Immature natural killer cell (primary cell): ENCODE data around the gene TRMT112. TPM values are rescaled to one million over a fixed set of nuclear protein-coding genes. Genes with fewer than 3 reads are reported as not detected.

Source experiments
- DNase-seq, 3 donors: peaks; one replicate each; pipeline ENCODE4 v3.0.0; 2022; ENCODE audit warnings: mixed read lengths in 1 of 3
- H3K27ac Mint-ChIP-seq, 6 donors: one replicate each; pipeline ENCODE4 v1.8.0; 2020; ENCODE audit warnings: mixed read lengths in 6 of 6, mild to moderate bottlenecking in 5 of 6, inconsistent platforms in 4 of 6, moderate library complexity in 3 of 6
- H3K27me3 Mint-ChIP-seq, 3 donors: one replicate each; pipeline ENCODE4 v1.8.0; 2020 to 2021; ENCODE audit warnings: low read depth in 3 of 3, mild to moderate bottlenecking in 3 of 3, mixed read lengths in 3 of 3, moderate library complexity in 3 of 3, inconsistent platforms in 1 of 3
- H3K36me3 Mint-ChIP-seq, 3 donors: one replicate each; pipeline ENCODE4 v1.8.0; 2020; ENCODE audit warnings: mixed read lengths in 3 of 3, inconsistent platforms in 2 of 3, mild to moderate bottlenecking in 2 of 3
- H3K4me1 Mint-ChIP-seq, 2 donors: one replicate each; pipeline ENCODE4 v1.8.0; 2020; ENCODE audit warnings: inconsistent platforms in 2 of 2, mild to moderate bottlenecking in 2 of 2, mixed read lengths in 2 of 2, moderate library complexity in 1 of 2
- H3K4me3 Mint-ChIP-seq, 5 donors: one replicate each; pipeline ENCODE4 v1.8.0; 2020; ENCODE audit warnings: mild to moderate bottlenecking in 5 of 5, mixed read lengths in 5 of 5, inconsistent platforms in 3 of 5, moderate library complexity in 3 of 5
- H3K9me3 Mint-ChIP-seq, 6 donors: one replicate each; pipeline ENCODE4 v1.8.0; 2020; ENCODE audit warnings: mild to moderate bottlenecking in 6 of 6, mixed read lengths in 6 of 6, inconsistent platforms in 4 of 6, moderate library complexity in 3 of 6
- polyA plus RNA-seq, 3 donors: library from polyadenylated mRNA; unstranded; fragments of 300-500 nt; fragmentation: Illumina TruSeq; gene quantifications; one replicate each; pipeline ENCODE4 v1.2.3, GENCODE V29; 2021

Gene TRMT112
- polyA plus RNA-seq, 3 donors from 2014 or later: 216 to 464 (median 322) TPM

DNA sequence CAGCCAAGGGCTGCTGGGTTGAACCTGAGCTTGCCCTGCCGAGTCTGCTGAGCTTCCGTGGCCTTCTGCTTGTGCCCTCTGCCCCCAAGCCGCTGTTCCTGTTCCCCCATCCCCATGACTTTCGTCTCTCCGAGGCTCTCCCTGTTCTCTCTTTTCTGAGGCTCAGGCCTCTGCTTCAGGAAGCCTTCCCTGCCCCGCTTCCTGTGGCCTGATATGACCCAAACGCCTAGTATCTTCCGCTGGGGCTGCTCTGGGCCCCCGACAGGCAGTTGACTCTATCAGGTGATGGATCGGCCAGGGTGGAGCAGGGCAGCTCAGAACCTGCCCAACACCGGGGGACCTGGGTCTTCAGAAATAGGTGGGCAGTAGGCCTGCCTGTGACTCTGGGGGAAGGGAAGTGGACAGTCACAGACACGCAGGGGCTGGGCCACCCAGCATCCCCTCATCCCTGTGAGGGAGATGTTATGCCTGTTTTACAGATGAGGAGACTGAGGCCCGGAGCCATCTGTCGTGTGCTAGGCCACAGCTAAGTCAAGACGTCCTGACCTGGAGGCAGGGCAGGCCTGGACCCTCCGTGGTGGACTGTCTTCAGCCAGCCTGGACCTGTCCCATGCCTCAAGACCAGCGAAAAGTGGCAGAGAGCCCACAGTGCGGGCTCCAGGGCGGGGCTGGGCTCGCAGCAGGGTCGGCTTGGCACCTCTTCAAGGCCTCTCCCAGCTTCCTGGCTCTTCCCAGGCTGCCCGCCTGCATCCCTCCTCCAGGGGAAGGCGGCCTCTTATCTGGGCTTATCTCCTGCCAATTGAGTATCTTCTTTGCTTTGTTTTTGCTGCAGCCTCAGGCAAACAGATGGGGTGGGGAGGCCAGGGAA lies 49.1 kb downstream of the TRMT112 start:
- Mint-ChIP-seq H3K4me1 (peaks cover 33 to 35% of the 10 kb centered on the region in 2 donors), H3K36me3 (no peaks in the 10 kb centered on the region), H3K9me3 (no peaks in the 10 kb centered on the region), H3K4me3 (peak overlapping the region; percentile 91 to 99 (median 93)), H3K27me3 (peaks cover 18 to 32% (median 20%) of the 10 kb centered on the region in 3 donors), H3K27ac (peak overlapping the region; percentile 91 to 100 (median 98))
- peak in 2 of 3 donors; percentile 30 to 37 for DNase-seq

DNA sequence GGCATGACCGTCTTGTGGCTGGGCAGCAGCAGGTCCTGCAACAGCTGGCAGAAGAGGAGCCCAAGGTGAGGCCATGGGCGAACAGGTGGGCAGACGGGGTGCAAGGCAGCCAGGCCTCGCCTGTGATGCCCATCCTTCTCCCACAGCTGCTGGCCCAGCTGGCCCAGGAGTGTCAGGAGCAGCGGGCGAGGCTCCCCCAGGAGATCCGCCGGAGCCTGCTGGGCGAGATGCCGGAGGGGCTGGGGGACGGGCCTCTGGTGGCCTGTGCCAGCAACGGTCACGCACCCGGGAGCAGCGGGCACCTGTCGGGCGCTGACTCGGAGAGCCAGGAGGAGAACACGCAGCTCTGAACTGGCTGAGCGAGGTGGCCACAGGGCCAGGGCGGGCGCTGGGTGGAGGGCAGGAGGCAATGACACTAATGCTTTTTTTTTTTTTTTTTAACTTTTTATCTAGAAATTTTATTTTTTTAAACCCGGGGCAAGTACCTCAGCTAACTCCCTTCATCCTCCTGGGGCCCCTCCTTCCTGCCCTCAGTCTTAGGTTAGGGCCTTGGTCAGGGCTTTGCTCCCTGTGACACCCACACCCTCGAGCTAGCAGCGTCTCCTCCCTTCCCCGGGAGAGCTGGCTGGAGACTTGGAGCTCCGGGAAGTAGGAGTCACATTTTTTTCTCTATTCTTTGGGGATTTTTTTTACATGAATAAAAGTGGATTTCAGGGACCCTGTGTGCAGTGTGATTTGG lies 50.0 kb downstream of the TRMT112 start:
- H3K9me3 Mint-ChIP-seq: no peaks in the 10 kb centered on the region
- H3K4me1 Mint-ChIP-seq: peaks cover 33 to 35% of the 10 kb centered on the region in 2 donors
- DNase-seq: no peak
- peak overlapping the region; percentile 29 to 96 (median 91) for H3K4me3 Mint-ChIP-seq
- H3K27me3 Mint-ChIP-seq: peaks cover 18 to 32% (median 20%) of the 10 kb centered on the region in 3 donors
- peak overlapping the region; percentile 91 to 100 (median 98) for H3K27ac Mint-ChIP-seq
- H3K36me3 Mint-ChIP-seq: peaks cover 0 to 3% (median 0%) of the 10 kb centered on the region in 3 donors

Other genes starting within 250 kb of the TRMT112 start
- gene MACROD1, start 151.4 kb downstream of the TRMT112 start, polyA plus RNA-seq: 1 to 10 TPM; 4.8 to 7.1 (median 6.5) TPM
- gene STIP1, start 131.4 kb downstream of the TRMT112 start, polyA plus RNA-seq: 100 to 1,000 TPM in 1 of 3 donors, 10 to 100 TPM in 2; 51.3 to 113 (median 57.3) TPM
- 100 to 1,000 TPM; 181 to 297 (median 236) TPM for gene FERMT3, start 110.8 kb downstream of the TRMT112 start, polyA plus RNA-seq
- gene TRPT1, start 91.4 kb downstream of the TRMT112 start, polyA plus RNA-seq: 10 to 100 TPM; 42.2 to 51.0 (median 43.8) TPM
- gene NUDT22, start 91.3 kb downstream of the TRMT112 start, polyA plus RNA-seq: 10 to 100 TPM; 64.9 to 95.4 (median 74.9) TPM
- gene DNAJC4, start 87.0 kb downstream of the TRMT112 start, polyA plus RNA-seq: 10 to 100 TPM; 25.2 to 32.6 (median 26.7) TPM
- gene VEGFB, start 83.0 kb downstream of the TRMT112 start, polyA plus RNA-seq: 10 to 100 TPM in 1 of 3 donors, 1 to 10 TPM in 2; 6.7 to 10.3 (median 9.4) TPM
- 100 to 1,000 TPM; 110 to 142 (median 130) TPM for gene FKBP2, start 76.5 kb downstream of the TRMT112 start, polyA plus RNA-seq
- 10 to 100 TPM; 16.6 to 34.9 (median 33.3) TPM for gene PPP1R14B, start 70.6 kb downstream of the TRMT112 start, polyA plus RNA-seq
- gene PLCB3, start 66.0 kb downstream of the TRMT112 start, polyA plus RNA-seq: under 1 TPM in 2 of 3 donors, not detected in 1; 0.33 to 0.49 TPM
- 10 to 100 TPM; 67.7 to 87.5 (median 77.3) TPM for gene BAD, start 32.9 kb downstream of the TRMT112 start, polyA plus RNA-seq
- 10 to 100 TPM in 1 of 3 donors, 1 to 10 TPM in 2; 6.9 to 11.6 (median 7.4) TPM for gene GPR137, start 31.7 kb downstream of the TRMT112 start, polyA plus RNA-seq
- gene KCNK4, start 26.3 kb downstream of the TRMT112 start, polyA plus RNA-seq: not detected
- not detected for gene CATSPERZ, start 17.2 kb downstream of the TRMT112 start, polyA plus RNA-seq
- 10 to 100 TPM in 1 of 3 donors, 1 to 10 TPM in 2; 4.6 to 18.0 (median 8.7) TPM for gene ESRRA, start 12.0 kb downstream of the TRMT112 start, polyA plus RNA-seq
- gene PRDX5, start 562 bp upstream of the TRMT112 start, polyA plus RNA-seq: 100 to 1,000 TPM; 319 to 558 (median 418) TPM
- 10 to 100 TPM; 10.3 to 86.7 (median 16.4) TPM for gene CCDC88B, start 22.6 kb upstream of the TRMT112 start, polyA plus RNA-seq
- gene RPS6KA4, start 41.6 kb upstream of the TRMT112 start, polyA plus RNA-seq: 10 to 100 TPM in 1 of 3 donors, 1 to 10 TPM in 2; 5.0 to 16.7 (median 8.5) TPM
- gene SLC22A11, start 238.4 kb upstream of the TRMT112 start, polyA plus RNA-seq: not detected